KOPT-K1 (cell line): ENCODE results near the gene SNCB.

Experiments
- H3K27ac ChIP-seq: fragments of 200-600 bp; sonication (generic); 2 replicates; pipeline ENCODE4 v1.5.1; 2016; ENCODE audit warnings: antibody characterized with exemption, mild to moderate bottlenecking, low read depth, low read length; ENCODE audit not compliant: poor library complexity, severe bottlenecking
- H3K36me3 ChIP-seq: fragments of 200-600 bp; sonication (generic); 2 replicates; pipeline ENCODE4 v1.5.1; 2017; ENCODE audit warnings: antibody characterized with exemption, mild to moderate bottlenecking, low read length, moderate library complexity; ENCODE audit not compliant: insufficient read depth
- H3K9me3 ChIP-seq: fragments of 200-600 bp; sonication (generic); 2 replicates; pipeline ENCODE4 v1.5.1; 2017; ENCODE audit warnings: antibody characterized with exemption, low read length, mild to moderate bottlenecking; ENCODE audit not compliant: insufficient read depth, poor library complexity, severe bottlenecking

SNCB gene

GRCh38 chr5:176574297-176574591 is 56.1 kb downstream of the SNCB start:
- Histone ChIP-seq H3K9me3 (no peaks in the 10 kb centered on the region), H3K27ac (no peak overlapping the region), H3K36me3 (no peaks in the 10 kb centered on the region)

GRCh38 chr5:176573564-176574296 is 56.6 kb downstream of the SNCB start:
- no peaks in the 10 kb centered on the region for H3K36me3 ChIP-seq
- H3K27ac ChIP-seq = no peak overlapping the region
- H3K9me3 ChIP-seq = no peaks in the 10 kb centered on the region
